C4-2B (cell line): Measurements from ENCODE around the gene BRD3.

Experiments
- ZFX ChIP-seq: fragments of 450-650 bp; IDR thresholded peaks from 2 replicates; pipeline ENCODE4 v1.6.1; 2017
- TF ChIP-seq, protein P1 (sequence below): fragments of 450-650 bp; conservative IDR thresholded peaks from 2 replicates; pipeline ENCODE4 v1.5.1; 2017; ENCODE audit warnings: mild to moderate bottlenecking

DNA sequence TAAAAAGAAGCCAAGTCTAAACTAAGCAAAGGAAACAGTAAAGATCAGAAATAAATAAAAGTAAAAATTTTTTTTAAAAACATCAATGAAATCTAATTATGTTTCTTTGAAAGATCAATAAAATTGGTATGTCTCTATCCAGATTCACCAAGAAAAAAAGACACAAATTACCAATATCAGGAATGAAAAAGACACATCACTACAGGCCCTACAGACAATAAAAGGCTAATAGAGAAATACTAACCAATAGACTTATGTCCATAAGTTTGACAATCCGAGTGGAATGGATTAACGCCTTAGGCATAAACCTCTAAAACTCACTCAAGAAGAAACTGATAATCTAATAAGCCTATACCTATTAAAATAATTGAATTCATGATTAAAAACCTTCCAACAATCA, 30.2 kb downstream of the BRD3 start:
- TF ChIP-seq, protein P1, sequence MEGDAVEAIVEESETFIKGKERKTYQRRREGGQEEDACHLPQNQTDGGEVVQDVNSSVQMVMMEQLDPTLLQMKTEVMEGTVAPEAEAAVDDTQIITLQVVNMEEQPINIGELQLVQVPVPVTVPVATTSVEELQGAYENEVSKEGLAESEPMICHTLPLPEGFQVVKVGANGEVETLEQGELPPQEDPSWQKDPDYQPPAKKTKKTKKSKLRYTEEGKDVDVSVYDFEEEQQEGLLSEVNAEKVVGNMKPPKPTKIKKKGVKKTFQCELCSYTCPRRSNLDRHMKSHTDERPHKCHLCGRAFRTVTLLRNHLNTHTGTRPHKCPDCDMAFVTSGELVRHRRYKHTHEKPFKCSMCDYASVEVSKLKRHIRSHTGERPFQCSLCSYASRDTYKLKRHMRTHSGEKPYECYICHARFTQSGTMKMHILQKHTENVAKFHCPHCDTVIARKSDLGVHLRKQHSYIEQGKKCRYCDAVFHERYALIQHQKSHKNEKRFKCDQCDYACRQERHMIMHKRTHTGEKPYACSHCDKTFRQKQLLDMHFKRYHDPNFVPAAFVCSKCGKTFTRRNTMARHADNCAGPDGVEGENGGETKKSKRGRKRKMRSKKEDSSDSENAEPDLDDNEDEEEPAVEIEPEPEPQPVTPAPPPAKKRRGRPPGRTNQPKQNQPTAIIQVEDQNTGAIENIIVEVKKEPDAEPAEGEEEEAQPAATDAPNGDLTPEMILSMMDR = no peak
- no peak for TF ChIP-seq ZFX
